Measurements from ENCODE around the gene CD34. TPM values are rescaled to one million over a fixed set of nuclear protein-coding genes. Genes with fewer than 3 reads are reported as not detected.
A peak's percentile ranks its signal among the peaks of the same experiment; 100 is the strongest.

The CD34 gene
- total RNA-seq: 1 to 10 TPM in 1 of 5 experiments, under 1 TPM in 3, not detected in 1; 0.02 to 3.4 (median 0.39) TPM
- not detected for polyA plus RNA-seq
- not detected for total RNA-seq

DNA sequence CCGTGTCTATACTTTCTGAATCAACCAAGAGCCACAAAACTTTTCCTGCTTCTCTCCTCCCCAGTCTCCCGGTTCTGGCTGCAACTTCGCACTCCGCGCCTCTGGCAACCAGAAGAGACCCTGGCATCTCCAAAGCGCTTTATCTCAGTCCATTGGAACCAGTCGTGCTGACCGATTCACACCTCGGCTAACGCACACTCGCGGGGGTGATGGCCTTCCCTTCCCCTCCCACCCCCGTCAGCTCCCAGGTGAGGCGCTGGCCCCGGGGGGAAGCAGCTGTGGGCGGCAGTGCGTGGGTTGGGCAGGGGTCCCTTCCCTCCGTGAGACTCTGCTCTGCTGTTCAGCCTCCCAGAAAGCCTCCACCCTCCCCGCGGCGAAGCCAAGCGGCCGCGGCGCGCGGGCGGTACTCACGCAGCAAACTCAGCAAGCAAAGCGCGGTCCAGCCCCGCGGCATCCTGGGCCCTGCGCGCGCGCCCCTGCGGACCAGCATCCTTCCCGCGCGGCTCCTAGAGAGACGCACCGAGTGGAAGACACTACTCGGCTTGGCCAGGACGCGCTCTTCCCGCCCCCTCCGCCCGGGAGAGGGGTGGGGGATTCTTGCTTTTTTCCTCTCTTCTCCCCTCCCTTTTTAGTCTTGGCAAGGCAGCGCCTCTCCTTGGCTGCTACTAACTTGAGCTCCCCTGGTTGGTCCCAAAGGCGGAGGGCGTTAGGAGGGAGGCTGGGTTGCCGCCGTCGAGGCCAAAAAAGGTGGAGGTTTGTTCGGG is at the start of gene CD34:
TSS of gene CD34 (minus strand) at position 535 of the 764 bp plus-strand sequence. CDS start at position 490, 45 bp downstream.
- Histone ChIP-seq H3K9me3 (ENCODE audit: control insufficient read depth in 2 of 3, low read length in 3 of 3) (no peaks in the 10 kb centered on the region), H3K27ac (ENCODE audit: low read depth, low read length) (no peak within 1 kb of the TSS), H3K4me1 (ENCODE audit: control insufficient read depth in 2 of 2, insufficient read depth in 2 of 2, low read length in 2 of 2) (peaks cover 0 to 4% of the 10 kb centered on the region in 2 donors), H3K4me3 (ENCODE audit: low read length) (no peak within 1 kb of the TSS), H3K36me3 (ENCODE audit: control insufficient read depth in 2 of 3, insufficient read depth in 3 of 3, low read length in 3 of 3) (no peaks in the 10 kb centered on the region), H3K27me3 (ENCODE audit: control insufficient read depth in 2 of 2, insufficient read depth in 2 of 2, low read length in 2 of 2) (no peaks in the 10 kb centered on the region)
- DNase-seq (peak in 2 of 9 donors; percentile 5 to 31), ATAC-seq (peak; percentile 49)
- H3K9me3 Mint-ChIP-seq: no peaks in the 10 kb centered on the region
- intact Hi-C loops (cut with micrococcal nuclease): no loop called here
- peaks cover 8 to 23% (median 19%) of the 10 kb centered on the region in 7 donors for H3K4me1 Mint-ChIP-seq
- peak within 1 kb of the TSS; percentile 28 to 73 (median 60) for H3K4me3 Mint-ChIP-seq
- CTCF ChIA-PET: no interaction called here
- POLR2A ChIA-PET: no interaction called here
- peaks cover 56 to 76% (median 67%) of the 10 kb centered on the region in 5 donors for H3K27me3 Mint-ChIP-seq
- H3K27ac Mint-ChIP-seq: no peak within 1 kb of the TSS
- H3K36me3 Mint-ChIP-seq: peaks cover 0 to 5% (median 0%) of the 10 kb centered on the region in 5 donors

- H3K4me3 Mint-ChIP-seq: peak overlapping the region in 7 of 10 donors; percentile 6 to 83 (median 66)
- intact Hi-C loops (cut with micrococcal nuclease): loop anchor here in 1 of 2 donors (10.0 kb wide), 1 partner anchor 246 kb away; no protein-coding TSS in a partner anchor
- ATAC-seq: no peak
- Histone ChIP-seq H3K9me3 (ENCODE audit: control insufficient read depth in 2 of 3, low read length in 3 of 3) (no peaks in the 10 kb centered on the region), H3K27ac (ENCODE audit: low read depth, low read length) (no peak overlapping the region), H3K27me3 (ENCODE audit: control insufficient read depth in 2 of 2, insufficient read depth in 2 of 2, low read length in 2 of 2) (peaks cover 0 to 7% of the 10 kb centered on the region in 2 donors), H3K4me3 (ENCODE audit: low read length) (no peak overlapping the region), H3K4me1 (ENCODE audit: control insufficient read depth in 2 of 2, insufficient read depth in 2 of 2, low read length in 2 of 2) (peaks cover 3 to 5% of the 10 kb centered on the region in 2 donors), H3K36me3 (ENCODE audit: control insufficient read depth in 2 of 3, insufficient read depth in 3 of 3, low read length in 3 of 3) (no peaks in the 10 kb centered on the region)
- no peak for DNase-seq
- peaks cover 25 to 75% (median 41%) of the 10 kb centered on the region in 5 donors for H3K27me3 Mint-ChIP-seq
- no peaks in the 10 kb centered on the region for H3K9me3 Mint-ChIP-seq
- H3K4me1 Mint-ChIP-seq: peaks cover 6 to 15% (median 9%) of the 10 kb centered on the region in 7 donors
- ChIA-PET POLR2A (no interaction called here), CTCF (interaction anchor here (1.1 kb wide), 1 partner anchor 54 kb away, joined by 3 read pairs; no protein-coding TSS in a partner anchor)
- no peak overlapping the region for H3K27ac Mint-ChIP-seq
- H3K36me3 Mint-ChIP-seq: no peaks in the 10 kb centered on the region
These were observed 49.4 kb upstream of the CD34 start for GRCh38 chr1:207960346-207960745.

- ATAC-seq (no peak), DNase-seq (no peak)
- Histone ChIP-seq H3K36me3 (ENCODE audit: control insufficient read depth in 2 of 3, insufficient read depth in 3 of 3, low read length in 3 of 3) (no peaks in the 10 kb centered on the region), H3K4me3 (ENCODE audit: low read length) (no peak overlapping the region), H3K27me3 (ENCODE audit: control insufficient read depth in 2 of 2, insufficient read depth in 2 of 2, low read length in 2 of 2) (peaks cover 0 to 7% of the 10 kb centered on the region in 2 donors), H3K27ac (ENCODE audit: low read depth, low read length) (no peak overlapping the region), H3K9me3 (ENCODE audit: control insufficient read depth in 2 of 3, low read length in 3 of 3) (no peaks in the 10 kb centered on the region), H3K4me1 (ENCODE audit: control insufficient read depth in 2 of 2, insufficient read depth in 2 of 2, low read length in 2 of 2) (peaks cover 3 to 5% of the 10 kb centered on the region in 2 donors)
- Mint-ChIP-seq H3K36me3 (no peaks in the 10 kb centered on the region), H3K27me3 (peaks cover 25 to 77% (median 41%) of the 10 kb centered on the region in 5 donors), H3K27ac (no peak overlapping the region), H3K9me3 (no peaks in the 10 kb centered on the region), H3K4me1 (peaks cover 6 to 15% (median 9%) of the 10 kb centered on the region in 7 donors), H3K4me3 (peak overlapping the region; percentile 29 to 83 (median 66))
- intact Hi-C loops (cut with micrococcal nuclease): loop anchor here in 1 of 2 donors (10.0 kb wide), 1 partner anchor 245 kb away; no protein-coding TSS in a partner anchor
- CTCF ChIA-PET: interaction anchor here (1.1 kb wide), 1 partner anchor 54 kb away, joined by 3 read pairs; no protein-coding TSS in a partner anchor
- POLR2A ChIA-PET: no interaction called here
These were observed 49.0 kb upstream of the CD34 start for GRCh38 chr1:207959910-207960309.

GRCh38 chr1:207959141-207959825 is 48.4 kb upstream of the CD34 start:
- ChIA-PET CTCF (no interaction called here), POLR2A (no interaction called here)
- peak in 3 of 9 donors; percentile 15 to 31 (median 16) for DNase-seq
- Mint-ChIP-seq H3K9me3 (no peaks in the 10 kb centered on the region), H3K27me3 (peaks cover 25 to 77% (median 45%) of the 10 kb centered on the region in 5 donors), H3K4me3 (peak overlapping the region; percentile 29 to 83 (median 66)), H3K27ac (no peak overlapping the region), H3K4me1 (peaks cover 6 to 15% (median 9%) of the 10 kb centered on the region in 7 donors), H3K36me3 (no peaks in the 10 kb centered on the region)
- intact Hi-C loops (cut with micrococcal nuclease): no loop called here
- Histone ChIP-seq H3K27ac (ENCODE audit: low read depth, low read length) (no peak overlapping the region), H3K27me3 (ENCODE audit: control insufficient read depth in 2 of 2, insufficient read depth in 2 of 2, low read length in 2 of 2) (peaks cover 0 to 7% of the 10 kb centered on the region in 2 donors), H3K4me3 (ENCODE audit: low read length) (peak overlapping the region; percentile 27), H3K9me3 (ENCODE audit: control insufficient read depth in 2 of 3, low read length in 3 of 3) (no peaks in the 10 kb centered on the region), H3K4me1 (ENCODE audit: control insufficient read depth in 2 of 2, insufficient read depth in 2 of 2, low read length in 2 of 2) (peaks cover 3 to 5% of the 10 kb centered on the region in 2 donors), H3K36me3 (ENCODE audit: control insufficient read depth in 2 of 3, insufficient read depth in 3 of 3, low read length in 3 of 3) (no peaks in the 10 kb centered on the region)
- peak; percentile 22 for ATAC-seq

DNA sequence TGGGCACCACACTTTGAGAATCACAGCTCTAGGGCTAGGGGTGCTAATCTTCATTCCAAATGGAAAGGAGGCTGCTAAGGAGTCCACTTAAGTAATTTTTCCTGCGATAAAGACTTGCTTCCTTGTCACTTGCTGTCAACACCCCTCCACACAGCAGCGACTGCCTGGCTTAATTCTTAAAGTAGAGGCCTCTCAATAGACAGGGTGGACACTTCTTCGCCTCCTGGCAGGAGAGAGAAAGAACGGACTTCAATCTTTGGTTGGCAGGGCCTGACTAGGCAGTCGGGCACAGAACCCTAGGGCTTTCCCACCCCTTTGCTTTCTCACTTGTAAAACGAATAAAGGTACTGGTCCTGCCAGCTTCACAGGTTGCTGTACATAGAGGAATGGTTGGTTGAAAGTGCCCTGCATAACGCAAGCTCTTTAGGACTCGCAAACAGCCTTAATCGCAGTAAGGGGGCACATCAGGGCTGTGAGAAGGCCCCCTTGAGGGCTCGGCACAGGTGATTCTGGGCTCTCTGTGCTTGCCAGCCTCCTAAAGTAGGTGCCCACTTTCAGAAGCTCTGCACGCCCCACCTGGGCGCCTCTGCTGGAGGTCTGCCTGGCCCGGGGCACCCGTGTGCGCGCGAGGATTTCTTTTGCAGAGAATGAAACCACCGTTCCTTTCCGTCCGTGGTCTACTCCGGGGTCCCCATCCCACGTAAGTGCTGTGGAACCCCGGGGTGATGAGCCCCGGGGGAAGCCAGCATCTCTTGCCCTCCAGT is 47.6 kb upstream of the CD34 start:
- no peaks in the 10 kb centered on the region for H3K9me3 Mint-ChIP-seq
- peak overlapping the region; percentile 27 for H3K4me3 ChIP-seq (ENCODE audit: low read length)
- no peak for ATAC-seq
- ChIA-PET POLR2A (no interaction called here), CTCF (interaction anchor here (1.2 kb wide), 1 partner anchor 15 kb away, joined by 6 read pairs; no protein-coding TSS in a partner anchor)
- DNase-seq: no peak
- H3K27me3 ChIP-seq (ENCODE audit: control insufficient read depth in 2 of 2, insufficient read depth in 2 of 2, low read length in 2 of 2): peaks cover 0 to 7% of the 10 kb centered on the region in 2 donors
- H3K27ac Mint-ChIP-seq: no peak overlapping the region
- H3K27ac ChIP-seq (ENCODE audit: low read depth, low read length): no peak overlapping the region
- H3K4me1 ChIP-seq (ENCODE audit: control insufficient read depth in 2 of 2, insufficient read depth in 2 of 2, low read length in 2 of 2): peaks cover 3 to 5% of the 10 kb centered on the region in 2 donors
- peaks cover 25 to 82% (median 48%) of the 10 kb centered on the region in 5 donors for H3K27me3 Mint-ChIP-seq
- no peaks in the 10 kb centered on the region for H3K36me3 ChIP-seq (ENCODE audit: control insufficient read depth in 2 of 3, insufficient read depth in 3 of 3, low read length in 3 of 3)
- peak overlapping the region in 9 of 10 donors; percentile 7 to 74 (median 47) for H3K4me3 Mint-ChIP-seq
- H3K36me3 Mint-ChIP-seq: no peaks in the 10 kb centered on the region
- intact Hi-C loops (cut with micrococcal nuclease): no loop called here
- H3K4me1 Mint-ChIP-seq: peaks cover 6 to 12% (median 9%) of the 10 kb centered on the region in 7 donors
- no peaks in the 10 kb centered on the region for H3K9me3 ChIP-seq (ENCODE audit: control insufficient read depth in 2 of 3, low read length in 3 of 3)

GRCh38 chr1:207956986-207957385 is 46.1 kb upstream of the CD34 start:
- POLR2A ChIA-PET: no interaction called here
- H3K4me1 ChIP-seq (ENCODE audit: control insufficient read depth in 2 of 2, insufficient read depth in 2 of 2, low read length in 2 of 2): no peaks in the 10 kb centered on the region
- H3K27me3 ChIP-seq (ENCODE audit: control insufficient read depth in 2 of 2, insufficient read depth in 2 of 2, low read length in 2 of 2): peaks cover 0 to 7% of the 10 kb centered on the region in 2 donors
- Mint-ChIP-seq H3K36me3 (no peaks in the 10 kb centered on the region), H3K4me3 (no peak overlapping the region), H3K4me1 (peaks cover 0 to 3% (median 0%) of the 10 kb centered on the region in 7 donors), H3K27me3 (peaks cover 30 to 86% (median 56%) of the 10 kb centered on the region in 5 donors), H3K27ac (no peak overlapping the region), H3K9me3 (no peaks in the 10 kb centered on the region)
- CTCF ChIA-PET: interaction anchor here (0.5 to 0.9 kb wide), 2 partner anchors 70 to 130 kb away, joined by 3 to 4 read pairs; no protein-coding TSS in a partner anchor
- H3K9me3 ChIP-seq (ENCODE audit: control insufficient read depth in 2 of 3, low read length in 3 of 3): no peaks in the 10 kb centered on the region
- no peak for ATAC-seq
- no peak for DNase-seq
- H3K36me3 ChIP-seq (ENCODE audit: control insufficient read depth in 2 of 3, insufficient read depth in 3 of 3, low read length in 3 of 3): no peaks in the 10 kb centered on the region
- H3K4me3 ChIP-seq (ENCODE audit: low read length): no peak overlapping the region
- no peak overlapping the region for H3K27ac ChIP-seq (ENCODE audit: low read depth, low read length)
- intact Hi-C loops (cut with micrococcal nuclease): no loop called here
